GM21367 (cell line): Measurements from ENCODE around the gene TMF1.

ENCODE experiments used
- ATAC-seq: cut with Tn5 transposase; IDR thresholded peaks from one replicate; pipeline ENCODE4 v1.9.1; 2021; ENCODE audit not compliant: unreplicated experiment

The TMF1 gene

DNA sequence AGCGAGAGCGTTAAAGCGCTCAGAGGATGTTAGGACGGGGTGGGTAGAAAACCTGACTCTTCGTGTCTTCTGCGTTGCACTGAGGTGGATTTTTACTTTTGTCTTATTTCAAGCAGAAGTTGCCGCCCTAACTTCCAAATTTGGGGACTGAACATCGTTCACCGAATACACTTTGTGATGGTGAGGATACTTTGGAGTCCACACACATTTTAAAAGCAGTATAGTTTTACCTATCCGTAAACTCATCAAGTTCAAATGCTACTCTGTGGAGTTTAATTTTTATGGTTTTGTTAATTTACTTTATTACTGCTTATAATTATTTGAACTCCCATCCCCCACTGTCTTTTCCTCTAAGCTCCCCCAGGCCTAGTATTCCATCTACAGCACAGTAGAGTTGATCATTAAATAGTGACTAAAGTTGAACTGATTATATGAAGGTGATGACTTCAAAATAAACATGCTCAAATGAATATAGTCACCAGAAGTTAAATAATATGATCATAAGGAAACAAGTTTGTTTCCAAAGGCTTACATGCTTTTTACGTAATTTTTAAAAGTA lies 38.0 kb downstream of the TMF1 start:
- no peak for ATAC-seq

- peak; percentile 84 for ATAC-seq
These were observed 38.7 kb downstream of the TMF1 start, which contains the start of gene EOGT for GRCh38 chr3:69013253-69014021. Gene EOGT (minus strand): TSS chr3:69013684. CDS start chr3:69009846, 3,838 bp downstream.

GRCh38 chr3:69012800-69013252 lies 39.3 kb downstream of the TMF1 start:
- peak; percentile 38 for ATAC-seq

DNA sequence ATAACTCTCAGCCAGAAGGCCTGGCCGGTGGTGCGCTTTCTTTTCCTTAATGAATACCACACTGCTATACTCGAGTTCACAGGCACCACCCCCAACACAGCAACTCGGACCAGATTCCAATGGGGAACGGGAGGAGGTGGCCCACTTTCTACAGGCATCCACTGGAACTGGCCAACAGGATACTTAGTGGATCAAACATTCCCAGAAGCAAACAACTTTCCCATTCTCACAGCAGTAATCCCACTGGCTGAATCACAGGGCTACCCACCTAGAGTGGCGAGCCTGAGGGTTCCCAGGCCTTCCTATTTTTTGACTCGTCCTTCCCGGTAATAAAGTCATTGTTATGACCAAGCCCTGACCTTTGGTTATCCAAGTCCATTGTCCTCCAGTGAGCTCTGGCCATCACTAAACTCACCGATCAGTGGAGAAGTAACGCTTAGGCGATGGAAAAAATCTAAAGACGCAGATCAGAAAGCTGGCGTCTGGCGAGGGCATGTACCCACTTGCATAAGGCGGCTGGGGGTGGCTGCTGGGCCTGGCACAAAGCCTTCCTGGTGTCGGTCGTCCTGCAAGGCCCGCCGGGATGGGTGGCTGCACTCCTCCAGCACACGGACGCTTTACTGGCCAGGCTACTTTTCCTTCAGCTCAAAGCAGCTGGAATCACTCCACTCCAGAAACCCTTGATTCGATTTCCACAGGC lies 39.9 kb downstream of the TMF1 start:
- ATAC-seq, result no peak

DNA sequence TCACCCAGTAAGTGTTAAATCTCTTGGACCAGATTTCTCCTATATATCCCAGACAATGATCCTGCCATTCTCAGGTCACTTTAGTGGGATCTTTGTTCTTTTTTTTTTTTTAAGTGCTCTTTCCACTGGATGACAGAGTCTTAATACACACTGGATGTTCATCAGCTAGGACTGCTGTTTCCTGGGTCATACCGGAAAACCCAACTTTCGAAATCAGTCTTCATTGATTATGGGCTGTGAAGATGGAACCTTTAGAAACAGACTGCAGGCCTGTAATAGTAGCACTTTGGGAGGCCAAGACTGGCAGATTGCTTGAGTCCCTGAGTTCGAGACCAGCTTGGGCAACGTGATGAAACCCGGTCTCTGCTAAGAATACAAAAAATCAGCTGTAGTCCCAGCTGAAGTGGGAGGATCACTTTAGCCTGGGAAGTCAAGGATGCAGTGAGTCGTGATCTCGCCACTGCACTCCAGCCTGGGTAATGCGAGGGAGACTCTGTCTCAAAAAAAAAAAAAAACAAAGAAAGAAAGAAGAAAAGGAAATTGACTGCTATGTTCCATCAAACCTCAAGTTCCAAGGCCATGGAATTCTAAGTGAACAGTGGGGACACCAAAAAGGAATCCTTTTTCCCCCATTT lies 40.9 kb downstream of the TMF1 start:
- ATAC-seq, result no peak

GRCh38 chr3:69009559-69010410 lies 42.3 kb downstream of the TMF1 start:
- no peak for ATAC-seq

DNA sequence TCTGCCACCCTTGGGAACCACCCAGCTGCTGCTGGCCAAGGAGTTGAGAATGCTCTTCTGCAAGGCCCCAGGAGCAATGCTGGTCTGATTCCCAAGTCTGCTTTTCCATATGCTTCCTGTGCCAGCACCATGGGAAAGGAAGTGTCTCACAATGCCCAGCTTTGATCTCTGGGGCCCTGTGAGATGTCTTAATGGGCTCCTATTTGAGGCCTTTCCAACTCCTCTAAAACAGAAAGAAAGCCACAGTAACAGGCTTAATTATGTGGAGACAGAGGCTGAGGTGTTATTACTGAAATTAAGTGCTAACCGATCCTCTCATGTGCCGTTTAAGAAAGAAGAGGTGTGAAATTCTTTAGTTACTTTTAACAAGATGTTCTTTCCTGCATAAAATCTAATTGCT lies 43.2 kb downstream of the TMF1 start:
- no peak for ATAC-seq

DNA sequence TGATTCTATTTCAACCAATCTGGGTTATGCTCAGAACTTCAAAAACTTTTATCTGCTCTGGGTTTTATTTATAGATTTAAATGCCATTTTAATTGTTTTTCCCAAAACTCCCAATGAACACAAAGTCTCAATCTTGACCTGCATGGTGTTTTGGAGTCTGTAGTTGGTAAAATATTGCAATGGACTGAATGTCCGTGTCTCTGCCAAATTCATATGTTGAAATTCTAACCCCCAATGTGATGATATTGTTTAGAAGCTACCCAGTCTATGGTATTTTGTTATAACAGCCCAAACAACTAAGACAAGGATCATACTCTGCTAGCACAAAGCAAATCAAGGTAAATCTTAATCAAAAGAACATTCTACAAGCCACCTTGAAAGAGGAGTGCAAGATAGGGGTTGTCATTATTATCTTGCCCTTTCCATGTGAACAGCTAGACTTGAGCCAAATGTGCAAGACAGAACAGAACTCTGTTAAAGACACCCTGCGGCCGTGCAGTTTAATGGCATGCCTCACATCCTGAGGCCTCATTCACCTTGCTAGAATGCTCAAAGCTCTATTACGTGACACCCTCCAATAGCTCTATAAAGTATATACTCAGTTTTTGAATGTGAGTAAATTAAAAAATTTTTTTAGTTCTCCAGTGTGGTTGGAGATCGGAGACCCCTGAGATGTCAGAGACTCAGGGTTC lies 46.2 kb downstream of the TMF1 start:
- no peak for ATAC-seq

DNA sequence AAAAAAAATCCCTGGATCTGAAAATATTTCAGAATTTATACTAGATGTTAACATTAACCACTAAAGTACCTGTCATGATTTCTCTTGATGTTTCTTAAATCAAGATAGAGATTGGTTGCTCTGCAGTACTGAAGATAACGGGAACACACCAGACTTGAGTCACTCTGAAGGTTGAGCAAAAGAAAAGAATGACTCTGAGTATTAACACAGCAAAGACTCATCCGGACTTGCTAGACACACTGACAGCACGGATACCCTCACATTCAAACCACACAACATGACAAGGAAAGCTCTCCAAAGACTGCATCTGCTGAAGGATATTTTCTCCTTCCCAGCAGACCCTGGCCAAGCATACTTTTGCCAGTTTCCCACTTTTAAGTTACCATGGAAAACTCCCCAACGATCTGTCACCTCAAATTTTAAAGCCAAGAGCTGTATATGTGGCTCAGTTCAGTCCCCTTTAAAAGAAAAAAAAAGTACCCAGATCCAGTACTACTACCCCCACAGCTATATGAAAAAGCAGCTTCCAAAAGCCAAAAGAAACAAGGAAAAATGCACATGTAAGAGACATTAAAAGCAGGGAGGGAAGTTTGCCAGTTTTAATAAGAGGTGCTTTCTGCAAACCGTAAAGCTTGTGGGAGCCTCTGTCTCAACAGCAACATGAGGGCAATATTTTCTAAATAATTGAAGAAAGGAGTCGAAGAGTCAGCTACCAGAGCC lies 46.9 kb downstream of the TMF1 start:
- no peak for ATAC-seq

GRCh38 chr3:69004138-69004537 lies 48.0 kb downstream of the TMF1 start:
- ATAC-seq, result no peak

DNA sequence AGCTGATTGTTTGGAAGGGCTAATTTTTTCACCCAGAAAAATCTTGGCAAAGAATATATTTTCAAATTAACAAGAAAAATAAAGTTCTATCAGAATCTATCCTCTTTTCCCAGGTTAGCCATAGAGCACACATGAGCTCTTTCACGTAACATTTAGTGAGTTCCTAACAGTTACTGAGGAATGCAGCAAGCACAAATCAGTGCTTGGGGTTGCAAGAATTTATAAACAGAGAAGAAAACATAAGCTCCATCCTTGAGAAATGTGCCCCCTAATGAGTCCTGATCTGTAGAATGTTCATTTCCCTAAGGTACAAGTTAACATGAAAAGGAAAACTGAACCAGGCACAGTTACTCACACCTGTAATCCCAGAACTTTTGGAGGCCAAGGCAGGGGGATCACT lies 52.5 kb downstream of the TMF1 start:
- ATAC-seq, result no peak

DNA sequence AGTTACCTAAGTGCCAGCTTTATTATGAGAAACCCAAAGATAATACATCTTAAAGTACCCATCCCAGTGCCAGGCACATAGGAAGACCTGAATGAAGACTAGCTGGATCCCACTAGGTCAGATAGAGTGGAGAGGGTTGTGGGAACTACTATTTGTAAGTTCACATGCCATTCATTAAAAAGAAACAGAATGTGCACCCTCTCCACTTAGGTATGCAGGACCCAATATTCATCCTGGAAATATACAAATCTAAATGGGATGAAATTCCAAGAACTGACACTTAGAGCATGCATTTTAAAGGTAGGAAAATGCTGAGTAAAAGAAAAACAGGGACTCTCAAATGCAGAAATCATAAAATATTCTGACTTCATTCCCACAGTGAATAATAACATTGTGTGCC lies 53.0 kb downstream of the TMF1 start:
- no peak for ATAC-seq

- no peak for ATAC-seq
These were observed 54.2 kb downstream of the TMF1 start for GRCh38 chr3:68997887-68998286.

GRCh38 chr3:68996356-68996995 lies 55.7 kb downstream of the TMF1 start:
- ATAC-seq, result no peak

- ATAC-seq, result no peak
These were observed 63.4 kb downstream of the TMF1 start for GRCh38 chr3:68988740-68989139.

DNA sequence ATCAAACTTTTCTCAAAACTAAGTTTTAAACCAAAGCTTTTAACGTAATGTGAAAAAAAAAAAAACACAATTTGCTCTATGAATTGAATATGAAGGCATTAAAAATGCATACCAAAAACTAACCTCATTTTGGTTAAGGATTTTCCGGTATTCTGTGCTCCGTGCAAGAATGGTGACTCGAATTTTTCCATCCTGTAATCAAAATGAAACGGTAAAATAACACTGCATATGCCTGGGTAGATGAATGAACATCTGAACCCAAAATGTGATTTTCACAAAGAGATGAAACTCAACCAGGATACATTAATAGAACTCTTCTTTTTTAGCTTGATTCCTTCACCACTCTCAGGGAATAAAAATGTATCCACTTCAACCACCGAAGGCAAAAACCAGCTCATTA lies 64.8 kb downstream of the TMF1 start:
- ATAC-seq, result no peak

GRCh38 chr3:68986496-68987208 lies 65.5 kb downstream of the TMF1 start:
- no peak for ATAC-seq

DNA sequence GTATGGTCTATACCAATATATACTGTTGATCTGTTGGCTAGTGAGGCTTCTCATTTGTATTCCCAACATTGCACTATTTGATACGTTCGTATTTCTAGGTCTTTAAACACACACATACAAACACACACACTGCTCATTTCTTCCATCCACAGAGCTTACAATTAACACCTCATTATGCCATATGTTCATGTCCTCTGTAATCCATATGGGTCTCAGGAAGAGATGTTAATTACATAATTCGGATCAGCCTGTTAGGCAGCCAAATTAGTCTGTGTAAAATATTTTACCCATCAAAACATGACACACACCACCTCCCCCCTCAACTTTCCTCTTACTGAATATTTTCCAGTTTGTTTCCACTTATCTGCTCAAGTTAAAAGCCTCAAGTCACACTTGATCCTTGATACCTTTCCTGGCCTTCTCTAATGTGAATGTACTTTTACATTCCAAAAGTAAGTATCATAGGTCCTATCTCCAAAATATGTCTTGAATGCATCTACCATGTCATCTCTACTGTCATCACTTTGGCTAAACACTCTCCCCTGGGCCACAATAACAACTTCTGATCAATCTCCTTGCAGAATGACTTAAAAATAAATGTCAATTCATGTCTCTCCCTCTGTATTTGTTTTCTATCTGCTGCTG lies 66.9 kb downstream of the TMF1 start:
- ATAC-seq, result no peak
